ENCODE measurements around the gene ESYT3.

ESYT3 gene

GRCh38 chr3:138445654-138446053, 11.2 kb downstream of the ESYT3 start:
- DNase-seq (ENCODE audit: low read depth in 1 of 2, low spot score in 1 of 2) = no peak
- no peak overlapping the region for H3K27ac ChIP-seq (replicated peaks)
- H3K4me3 ChIP-seq (replicated peaks; ENCODE audit: insufficient read depth, low read length) = no peak overlapping the region
- TF ChIP-seq REST (IDR thresholded peaks at IDR 0.05; ENCODE audit: insufficient replicate concordance, low read depth) (no peak), GABPA (IDR thresholded peaks at IDR 0.05; ENCODE audit: low read depth) (no peak), CTCF (IDR thresholded peaks at IDR 0.05; ENCODE audit: insufficient read depth, low read length) (no peak), SPI1 (IDR thresholded peaks at IDR 0.05; ENCODE audit: borderline replicate concordance, low read depth) (no peak), POLR2AphosphoS5 (IDR thresholded peaks at IDR 0.05; ENCODE audit: low read depth) (no peak)
- peaks cover 4% of the 10 kb centered on the region for H3K27me3 ChIP-seq (ENCODE audit: insufficient read depth, poor library complexity, severe bottlenecking)

- Histone ChIP-seq H3K27me3 (ENCODE audit: insufficient read depth, poor library complexity, severe bottlenecking) (peaks cover 4% of the 10 kb centered on the region), H3K4me3 (replicated peaks; ENCODE audit: insufficient read depth, low read length) (no peak overlapping the region), H3K27ac (replicated peaks) (no peak overlapping the region)
- no peak for DNase-seq (ENCODE audit: low read depth in 1 of 2, low spot score in 1 of 2)
- TF ChIP-seq POLR2AphosphoS5 (IDR thresholded peaks at IDR 0.05; ENCODE audit: low read depth) = no peak
- TF ChIP-seq GABPA (IDR thresholded peaks at IDR 0.05; ENCODE audit: low read depth) = no peak
- TF ChIP-seq SPI1 (IDR thresholded peaks at IDR 0.05; ENCODE audit: borderline replicate concordance, low read depth) = no peak
- no peak for TF ChIP-seq CTCF (IDR thresholded peaks at IDR 0.05; ENCODE audit: insufficient read depth, low read length)
- TF ChIP-seq REST (IDR thresholded peaks at IDR 0.05; ENCODE audit: insufficient replicate concordance, low read depth) = no peak
These were observed 14.2 kb downstream of the ESYT3 start for GRCh38 chr3:138448631-138449030.

- DNase-seq (ENCODE audit: low read depth in 1 of 2, low spot score in 1 of 2) = no peak
- peaks cover 4% of the 10 kb centered on the region for H3K27me3 ChIP-seq (ENCODE audit: insufficient read depth, poor library complexity, severe bottlenecking)
- no peak overlapping the region for H3K27ac ChIP-seq (replicated peaks)
- H3K4me3 ChIP-seq (replicated peaks; ENCODE audit: insufficient read depth, low read length) = no peak overlapping the region
- TF ChIP-seq POLR2AphosphoS5 (IDR thresholded peaks at IDR 0.05; ENCODE audit: low read depth) (no peak), GABPA (IDR thresholded peaks at IDR 0.05; ENCODE audit: low read depth) (no peak), REST (IDR thresholded peaks at IDR 0.05; ENCODE audit: insufficient replicate concordance, low read depth) (no peak), SPI1 (IDR thresholded peaks at IDR 0.05; ENCODE audit: borderline replicate concordance, low read depth) (no peak), CTCF (IDR thresholded peaks at IDR 0.05; ENCODE audit: insufficient read depth, low read length) (no peak)
These were observed 15.1 kb downstream of the ESYT3 start for GRCh38 chr3:138449490-138449889.

Measured in HL-60 (cell line).